ENCODE measurements around the gene ILKAP.
A peak's percentile ranks its signal among the peaks of the same experiment; 100 is the strongest.

The ILKAP gene

DNA sequence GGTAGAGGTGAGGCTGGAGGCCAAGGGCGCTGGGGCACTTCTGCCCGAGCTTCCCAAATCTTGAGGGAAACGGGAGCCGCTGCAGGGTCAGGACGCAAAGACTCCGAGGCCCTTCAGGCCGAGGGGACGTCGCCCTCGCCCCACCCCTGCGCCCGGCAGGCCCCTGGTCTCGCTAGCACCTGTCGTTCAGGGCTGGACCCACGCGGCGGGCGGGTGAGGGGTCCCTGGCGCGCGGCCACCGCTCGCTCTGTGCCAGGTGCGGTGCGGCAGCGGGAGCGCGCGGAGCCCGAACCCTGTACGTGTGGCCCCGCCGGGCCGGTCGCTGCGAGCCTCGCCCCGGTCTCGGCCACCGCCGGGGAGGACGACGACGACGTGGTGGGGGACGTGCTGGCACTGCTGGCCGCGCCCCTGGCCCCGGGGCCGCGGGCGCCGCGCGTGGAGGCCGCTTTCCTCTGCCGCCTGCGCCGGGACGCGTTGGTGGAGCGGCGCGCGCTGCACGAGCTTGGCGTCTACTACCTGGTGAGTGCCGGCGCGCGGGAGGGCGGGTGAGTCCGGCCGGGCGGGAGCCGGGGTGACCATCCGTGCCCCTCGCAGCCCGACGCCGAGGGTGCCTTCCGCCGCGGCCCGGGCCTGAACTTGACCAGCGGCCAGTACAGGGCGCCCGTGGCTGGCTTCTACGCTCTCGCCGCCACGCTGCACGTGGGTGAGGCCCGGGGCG is 39.9 kb downstream of the ILKAP start:
- no peak for DNase-seq

DNA sequence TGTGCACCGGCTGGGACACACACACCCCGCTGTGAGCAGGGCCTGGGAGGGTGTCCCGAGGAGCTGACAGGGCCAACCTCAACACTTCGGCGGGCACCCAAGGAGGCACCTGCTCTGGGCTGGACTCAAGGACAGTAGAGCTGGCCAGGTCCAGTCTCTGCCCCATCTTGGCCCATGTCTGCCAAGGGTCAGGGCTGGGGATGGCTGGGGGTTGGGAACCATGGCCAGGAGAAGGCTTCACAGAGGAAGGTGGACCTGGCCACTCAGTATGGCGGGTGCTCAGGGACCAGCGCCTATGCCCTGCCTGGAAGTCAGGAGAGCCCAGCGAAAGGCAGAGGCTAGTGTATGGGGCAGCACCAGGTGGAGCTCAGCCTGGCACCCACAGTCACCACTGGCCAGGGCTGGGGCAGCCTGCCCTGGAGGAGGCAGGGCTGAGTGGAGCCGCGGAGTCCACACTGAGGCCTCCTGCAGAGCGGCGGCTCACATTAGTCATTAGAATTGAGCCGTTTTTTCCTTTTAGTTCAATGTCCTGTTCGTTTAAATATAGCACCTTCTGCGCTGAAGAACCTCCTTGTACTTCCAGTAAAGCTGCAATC is 40.6 kb downstream of the ILKAP start:
- DNase-seq = no peak

GRCh38 chr2:238162251-238162845 is 41.1 kb downstream of the ILKAP start:
- no peak for DNase-seq

DNA sequence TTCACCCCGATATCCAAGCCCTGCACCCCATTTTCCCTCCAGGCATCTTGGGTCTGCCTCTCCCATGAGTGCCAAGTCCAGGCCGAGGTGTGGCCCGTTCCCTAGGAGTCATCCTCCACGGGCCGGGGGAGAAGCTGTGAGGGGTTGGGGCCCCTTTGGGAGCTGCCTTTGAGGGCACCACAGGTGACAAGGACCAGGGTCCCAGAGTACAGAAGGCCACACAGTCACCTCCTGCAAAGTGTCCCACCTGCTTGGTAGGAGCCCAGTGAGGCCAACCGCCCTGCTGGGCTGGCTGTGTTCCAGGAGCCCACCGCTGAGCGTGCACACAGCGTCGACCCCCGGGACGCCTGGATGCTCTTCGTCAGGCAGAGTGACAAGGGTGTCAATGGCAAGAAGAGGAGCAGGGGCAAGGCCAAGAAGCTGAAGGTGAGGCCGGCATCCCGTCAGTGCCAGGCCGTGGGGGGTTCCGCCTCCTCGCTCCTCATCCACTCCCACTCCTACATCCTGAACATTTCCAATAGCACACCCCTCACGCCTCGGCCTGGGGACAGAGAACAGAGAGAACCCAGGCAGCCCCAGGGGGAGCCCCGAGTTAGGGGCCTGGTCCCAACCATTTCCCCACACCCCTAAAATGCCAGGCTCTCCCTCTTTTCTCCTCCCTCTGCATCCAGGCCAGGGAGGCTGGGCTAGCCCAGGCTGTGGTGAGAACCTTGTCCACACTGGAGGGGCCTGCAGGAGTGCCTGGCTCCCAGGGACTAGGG is 42.0 kb downstream of the ILKAP start:
- no peak for DNase-seq

DNA sequence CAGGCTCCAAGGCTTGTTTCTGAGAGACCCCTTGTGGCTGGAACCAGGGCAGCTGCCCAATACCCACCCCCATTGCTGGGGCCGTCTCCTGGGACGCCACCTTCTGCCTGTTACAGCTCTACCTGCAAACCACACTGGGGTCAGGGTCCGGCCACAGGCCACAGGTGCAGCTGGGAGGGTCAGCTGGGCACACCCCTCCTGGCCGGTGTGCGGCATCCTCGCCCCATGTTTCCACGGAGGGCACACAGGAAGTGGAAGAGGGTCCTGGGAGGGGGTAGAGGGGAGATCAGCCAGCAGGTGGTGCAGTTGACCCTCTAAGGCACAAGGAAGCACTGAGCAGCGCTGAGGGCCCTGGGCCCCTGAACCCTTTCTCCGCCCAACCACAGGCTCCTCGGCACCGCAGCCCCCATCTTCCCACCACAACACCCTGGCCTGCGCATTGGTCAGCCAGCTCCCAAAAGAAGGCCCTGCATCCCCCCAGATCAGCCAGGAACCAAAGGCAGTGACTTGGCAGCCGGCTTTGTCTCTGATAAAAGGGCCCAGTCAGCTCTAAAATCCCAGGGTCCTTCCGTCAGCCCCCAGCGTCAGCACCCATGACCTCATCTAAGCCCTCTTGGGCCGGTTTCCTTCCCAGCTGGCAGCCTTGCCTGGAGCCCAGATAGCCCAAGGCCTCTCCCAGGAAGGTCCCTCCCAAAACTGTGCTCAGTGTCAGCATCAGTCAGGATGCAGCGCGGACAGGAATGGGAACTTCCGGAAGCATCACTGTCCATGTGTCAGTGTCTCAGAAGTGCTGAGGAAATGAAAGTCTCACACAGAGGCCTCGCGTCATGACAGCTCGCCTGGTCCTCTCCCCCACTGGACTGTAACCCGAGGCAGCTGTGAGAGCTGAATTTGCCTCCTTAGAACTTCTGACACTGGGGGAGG is 43.0 kb downstream of the ILKAP start:
- no peak for DNase-seq

DNA sequence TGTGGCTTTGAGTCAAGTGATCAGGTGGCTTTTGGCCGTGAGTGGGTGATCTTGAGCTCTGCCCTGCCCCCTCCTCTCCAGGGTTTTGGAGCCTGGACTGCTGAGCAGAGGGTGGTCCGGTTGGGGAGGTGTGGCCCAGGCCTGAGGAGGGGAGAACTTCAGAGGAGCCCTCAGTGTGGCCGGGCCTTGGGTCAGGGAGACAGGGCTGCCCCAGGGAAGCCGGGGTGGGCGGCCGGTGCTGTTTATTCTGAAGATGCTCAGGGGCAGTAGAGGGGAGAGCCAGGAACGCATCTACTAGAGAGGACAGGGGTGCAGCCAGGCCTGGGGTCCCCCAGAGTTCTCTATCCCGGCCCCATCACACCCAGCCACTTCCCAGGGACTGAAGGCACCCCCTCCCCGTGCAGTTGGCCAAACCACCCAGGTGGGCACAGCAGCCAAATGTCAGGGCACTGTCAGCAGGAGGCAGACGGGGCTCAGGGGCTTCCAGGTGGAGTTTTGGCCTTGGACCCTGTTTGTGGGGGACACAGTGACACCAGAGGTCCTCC is 43.8 kb downstream of the ILKAP start:
- no peak for DNase-seq

DNA sequence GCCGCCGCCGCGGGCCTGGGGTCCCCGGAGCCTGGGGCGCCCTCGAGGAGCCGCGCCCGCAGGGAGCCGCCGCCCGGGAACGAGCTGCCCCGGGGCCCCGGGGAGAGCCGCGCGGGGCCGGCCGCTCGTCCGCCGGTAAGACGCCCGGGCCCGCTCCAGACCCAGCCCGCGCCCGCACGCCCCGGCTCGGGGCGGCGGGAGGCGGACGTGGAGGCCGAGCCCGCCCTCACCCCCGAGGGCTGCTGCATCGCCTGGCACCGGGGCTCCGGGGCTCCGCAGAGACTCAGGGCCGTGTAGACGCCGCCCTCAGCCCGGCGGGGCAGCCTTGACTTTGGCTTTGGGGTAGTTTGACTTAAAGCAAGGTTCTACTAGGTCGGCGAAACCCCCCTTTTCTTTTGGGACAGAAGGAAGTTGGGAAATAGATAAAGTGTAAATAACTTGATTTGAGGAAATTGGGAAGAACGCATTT is 44.4 kb downstream of the ILKAP start:
- peak; percentile 45 for DNase-seq

GRCh38 chr2:238158509-238159070 is 44.9 kb downstream of the ILKAP start, which contains the start of gene ERFE:
ERFE (plus strand) TSS chr2:238158970; CDS start chr2:238159008, 38 bp downstream.
- DNase-seq = peak; percentile 69

GRCh38 chr2:238158018-238158508 is 45.4 kb downstream of the ILKAP start:
- no peak for DNase-seq

DNA sequence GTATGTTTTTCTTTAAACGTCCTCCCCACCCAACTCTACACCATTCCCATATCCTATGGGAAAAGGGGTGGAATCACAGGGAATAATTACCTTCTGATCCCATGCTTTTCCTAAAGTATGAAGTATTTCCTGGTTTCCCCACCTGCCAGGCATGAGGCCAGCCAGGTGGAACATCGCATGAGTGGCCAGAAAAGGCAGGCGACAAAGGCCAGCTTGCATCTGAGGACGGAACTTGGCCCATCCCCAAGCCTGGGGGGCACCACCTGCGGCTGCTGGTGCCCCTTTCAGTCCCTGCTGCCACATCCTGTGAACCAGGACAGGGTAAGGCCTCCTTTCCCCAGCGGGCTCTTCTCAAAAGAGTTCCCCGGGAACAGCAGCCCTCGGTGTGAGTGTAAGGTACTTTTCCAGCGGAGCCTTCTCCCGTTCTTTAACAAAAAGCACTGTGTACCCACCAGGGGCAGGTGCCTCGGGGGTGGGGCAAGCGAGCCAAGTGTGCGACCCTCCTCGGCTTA is 45.9 kb downstream of the ILKAP start:
- no peak for DNase-seq

GRCh38 chr2:238155761-238156694 is 47.5 kb downstream of the ILKAP start:
- DNase-seq = no peak

DNA sequence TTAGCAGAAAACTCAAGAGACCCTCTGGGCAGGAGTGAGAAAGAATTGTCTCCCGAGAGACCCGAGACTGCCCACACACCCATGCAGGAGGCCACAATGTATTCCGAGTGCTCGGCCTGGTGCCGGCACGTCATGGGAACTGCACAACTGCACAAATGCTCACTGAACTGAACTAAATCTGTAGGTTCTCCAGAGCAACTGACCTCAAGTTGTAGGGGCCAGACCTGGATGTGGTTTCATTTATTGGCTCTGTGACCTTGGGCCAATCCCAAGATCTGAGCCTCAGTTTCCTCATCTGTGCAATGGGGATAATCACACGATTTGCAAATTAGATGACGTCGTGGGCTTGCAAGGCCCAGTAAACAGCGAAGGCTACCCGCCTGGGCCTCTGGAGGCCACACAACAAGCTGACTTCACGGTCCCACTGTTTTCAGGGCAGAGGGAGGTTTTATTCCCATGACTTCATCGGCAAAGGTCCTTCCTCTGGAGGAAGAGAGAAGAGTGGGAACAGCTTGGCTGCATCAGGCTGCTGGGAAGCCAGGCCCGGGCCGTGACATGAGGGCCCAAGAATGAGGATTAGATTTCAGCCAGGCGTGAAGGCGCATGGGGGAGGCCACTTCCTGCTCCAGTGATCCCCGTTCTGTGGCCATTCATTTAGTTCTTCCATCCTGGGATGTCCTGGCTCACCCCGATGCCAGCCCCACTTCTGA is 48.3 kb downstream of the ILKAP start:
- no peak for DNase-seq

DNA sequence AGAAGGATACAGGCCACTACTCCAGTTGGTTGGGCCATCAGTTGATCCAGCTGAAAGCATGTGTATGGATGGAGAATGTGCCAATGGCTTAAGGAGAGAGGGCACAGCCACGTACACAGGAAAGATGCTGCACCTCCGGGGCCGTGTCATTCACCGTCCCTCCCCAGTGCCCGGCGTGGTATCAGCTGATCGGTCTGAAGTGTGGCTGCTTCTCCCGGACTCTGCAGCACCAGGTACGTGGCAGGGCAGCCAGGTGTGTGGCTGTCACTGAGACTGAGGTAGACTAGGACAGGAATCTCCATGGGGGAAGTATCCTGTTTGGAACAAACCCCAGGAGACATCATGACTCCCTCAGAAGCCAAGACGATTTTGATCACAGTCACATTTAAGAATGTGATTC is 48.9 kb downstream of the ILKAP start:
- no peak for DNase-seq

DNA sequence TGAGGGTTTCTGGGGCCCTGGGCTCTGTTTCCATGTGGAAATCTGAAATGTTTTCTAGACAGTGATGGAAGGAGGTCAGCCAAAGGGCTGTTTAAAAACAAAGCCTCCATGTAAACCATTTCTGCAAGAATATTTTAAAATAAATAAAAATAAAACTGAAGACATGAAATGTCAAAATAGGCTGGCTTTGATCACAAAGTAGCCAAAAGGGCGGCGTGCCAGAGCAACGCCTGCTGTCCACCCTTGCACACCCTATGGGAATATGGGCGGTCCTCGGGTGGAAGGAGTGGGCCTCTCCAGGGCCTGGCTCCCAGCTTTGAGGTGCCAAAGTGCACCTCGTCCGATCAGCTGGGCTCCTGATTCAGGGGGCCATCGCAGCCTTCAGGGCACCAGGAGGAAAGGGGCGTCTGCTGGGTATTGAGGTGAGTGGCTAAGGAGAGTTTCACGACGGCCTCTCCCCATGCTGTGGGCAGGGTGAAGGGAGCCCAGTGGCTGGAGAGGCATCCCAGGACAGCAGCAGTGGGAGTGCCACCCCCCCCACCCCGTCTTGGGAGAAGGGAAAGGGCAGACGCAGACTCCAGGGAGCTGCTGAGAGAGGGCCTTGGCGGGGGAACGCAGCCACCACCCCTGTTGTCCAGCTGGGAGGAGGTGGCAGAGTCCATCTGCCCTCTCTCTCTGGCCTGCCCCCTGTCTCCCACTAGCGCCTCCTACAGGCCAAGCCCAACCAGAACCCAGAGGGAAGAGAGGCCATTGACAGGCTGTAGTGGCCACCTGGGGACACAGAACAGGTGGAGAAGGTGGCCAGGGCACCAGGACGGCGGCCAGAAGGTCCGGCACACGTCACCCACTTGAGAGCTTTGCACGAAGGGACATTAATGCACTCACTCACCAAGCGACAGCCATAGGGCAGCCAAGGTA is 50.5 kb downstream of the ILKAP start:
- no peak for DNase-seq

DNA sequence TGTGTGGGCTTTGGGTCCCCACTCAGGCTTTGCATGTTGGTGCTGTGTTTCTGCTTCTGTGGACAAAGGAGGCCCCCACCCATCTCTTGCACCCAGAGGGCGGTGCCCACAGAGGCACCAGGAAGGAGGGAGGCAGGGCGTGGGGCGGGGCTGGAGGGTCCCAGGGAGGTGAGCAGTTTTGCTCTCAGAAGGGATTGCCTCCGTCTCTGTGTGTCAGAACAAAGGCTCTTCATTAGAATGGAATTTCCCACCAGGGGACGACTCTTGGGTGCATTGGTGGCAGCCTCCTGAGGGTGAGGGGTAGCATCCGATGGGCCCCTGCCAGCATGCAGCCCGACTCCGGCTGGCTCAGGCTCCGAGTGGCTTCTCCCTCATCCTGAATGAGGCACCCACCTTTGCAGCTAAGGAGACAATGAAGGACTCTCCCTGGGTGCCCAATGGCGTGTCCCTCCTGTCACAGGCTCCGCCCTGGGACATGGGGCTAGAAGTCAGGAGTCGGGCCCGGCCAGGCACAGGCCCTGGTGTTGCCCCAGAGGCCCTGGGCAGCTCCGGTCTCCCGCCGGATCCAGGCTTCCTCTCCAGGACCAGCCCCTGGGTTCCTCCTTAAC is 51.8 kb downstream of the ILKAP start:
- DNase-seq = no peak

- no peak for DNase-seq
Measured at GRCh38 chr2:238151205-238151604, 52.3 kb downstream of the ILKAP start.

GRCh38 chr2:238150686-238151085 is 52.8 kb downstream of the ILKAP start:
- no peak for DNase-seq
